ENCODE results near the gene TADA2B.

Gene TADA2B

DNA sequence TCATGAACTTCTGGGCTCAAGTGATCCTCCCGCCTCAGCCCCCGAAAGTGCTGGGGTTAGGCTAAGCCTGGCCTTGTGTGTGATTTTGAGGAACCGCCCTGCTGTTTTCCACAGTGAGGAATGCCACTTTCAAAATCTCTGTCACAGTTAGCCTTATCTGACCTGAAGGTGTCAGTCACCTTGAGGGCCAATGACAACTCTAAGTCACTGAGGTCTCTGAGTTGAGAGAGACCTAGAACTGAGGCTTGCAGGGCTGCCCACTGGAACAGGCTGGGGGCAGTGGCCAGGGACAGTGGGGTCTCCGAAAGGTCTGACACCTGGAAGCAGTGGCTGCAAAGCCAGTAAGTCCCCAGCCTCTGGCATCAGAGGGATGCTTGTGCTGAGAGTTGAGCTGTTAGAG is 6.1 kb downstream of the TADA2B start:
- no peak overlapping the region for H2BK120ac ChIP-seq (ENCODE audit: low read depth, low read length)
- H3K56ac ChIP-seq (ENCODE audit: low read length): no peak overlapping the region
- no peaks in the 10 kb centered on the region for H3K27me3 ChIP-seq (ENCODE audit: insufficient read depth, low read length, poor library complexity)
- no peak overlapping the region for H3K4me3 ChIP-seq (ENCODE audit: low read length)
- no peak overlapping the region for H2BK5ac ChIP-seq (ENCODE audit: low read length)
- H4K8ac ChIP-seq (ENCODE audit: low read depth, low read length): no peak overlapping the region
- H2AK5ac ChIP-seq (ENCODE audit: low read length): no peak overlapping the region
- no peak overlapping the region for H3K27ac ChIP-seq (ENCODE audit: low read depth, low read length)
- no peak overlapping the region for H3K23ac ChIP-seq (ENCODE audit: low read length)
- no peak for DNase-seq
- WGBS (ENCODE audit: extremely low coverage, insufficient coverage, low lambda C conversion rate): no CpG with 5 or more reads among the region's 4 CpGs
- peaks cover 40% of the 10 kb centered on the region for H3K79me1 ChIP-seq (ENCODE audit: low read length)
- H3K4me2 ChIP-seq (ENCODE audit: low read length): no peak overlapping the region
- H3K4me1 ChIP-seq (ENCODE audit: control insufficient read depth, low read depth, low read length): peaks cover under 1% of the 10 kb centered on the region
- H3K79me2 ChIP-seq (ENCODE audit: control insufficient read depth, insufficient read depth, low read length): peaks cover 28% of the 10 kb centered on the region
- no peak overlapping the region for H3K9ac ChIP-seq (ENCODE audit: low read length)
- H3K36me3 ChIP-seq (ENCODE audit: control insufficient read depth, insufficient read depth, low read length): peaks cover under 1% of the 10 kb centered on the region
- no peak overlapping the region for H3K18ac ChIP-seq (ENCODE audit: low read length)
- H2BK15ac ChIP-seq (replicated peaks; ENCODE audit: low read depth): no peak overlapping the region
- no peak overlapping the region for H4K5ac ChIP-seq (ENCODE audit: low read length)
- H3K4ac ChIP-seq (ENCODE audit: low read depth, low read length): no peak overlapping the region

GRCh38 chr4:7049739-7050138 is 6.6 kb downstream of the TADA2B start:
- no CpG with 5 or more reads among the region's 11 CpGs for WGBS (ENCODE audit: extremely low coverage, insufficient coverage, low lambda C conversion rate)
- H3K27ac ChIP-seq (ENCODE audit: low read depth, low read length): no peak overlapping the region
- H4K8ac ChIP-seq (ENCODE audit: low read depth, low read length): no peak overlapping the region
- peaks cover 37% of the 10 kb centered on the region for H3K79me1 ChIP-seq (ENCODE audit: low read length)
- H3K36me3 ChIP-seq (ENCODE audit: control insufficient read depth, insufficient read depth, low read length): peaks cover 1% of the 10 kb centered on the region
- no peak overlapping the region for H3K4me3 ChIP-seq (ENCODE audit: low read length)
- no peak overlapping the region for H2BK15ac ChIP-seq (replicated peaks; ENCODE audit: low read depth)
- H3K79me2 ChIP-seq (ENCODE audit: control insufficient read depth, insufficient read depth, low read length): peaks cover 26% of the 10 kb centered on the region
- no peak overlapping the region for H3K18ac ChIP-seq (ENCODE audit: low read length)
- peak; percentile 22 for DNase-seq
- H3K4me1 ChIP-seq (ENCODE audit: control insufficient read depth, low read depth, low read length): no peaks in the 10 kb centered on the region
- no peak overlapping the region for H3K9ac ChIP-seq (ENCODE audit: low read length)
- H2BK5ac ChIP-seq (ENCODE audit: low read length): no peak overlapping the region
- H3K23ac ChIP-seq (ENCODE audit: low read length): no peak overlapping the region
- no peak overlapping the region for H2AK5ac ChIP-seq (ENCODE audit: low read length)
- H4K5ac ChIP-seq (ENCODE audit: low read length): no peak overlapping the region
- H3K27me3 ChIP-seq (ENCODE audit: insufficient read depth, low read length, poor library complexity): no peaks in the 10 kb centered on the region
- no peak overlapping the region for H3K4me2 ChIP-seq (ENCODE audit: low read length)
- H3K56ac ChIP-seq (ENCODE audit: low read length): no peak overlapping the region
- H2BK120ac ChIP-seq (ENCODE audit: low read depth, low read length): no peak overlapping the region
- H3K4ac ChIP-seq (ENCODE audit: low read depth, low read length): no peak overlapping the region

- no peak overlapping the region for H4K8ac ChIP-seq (ENCODE audit: low read depth, low read length)
- no peaks in the 10 kb centered on the region for H3K27me3 ChIP-seq (ENCODE audit: insufficient read depth, low read length, poor library complexity)
- no peak overlapping the region for H3K9ac ChIP-seq (ENCODE audit: low read length)
- no peak overlapping the region for H3K4me3 ChIP-seq (ENCODE audit: low read length)
- peaks cover 19% of the 10 kb centered on the region for H3K79me2 ChIP-seq (ENCODE audit: control insufficient read depth, insufficient read depth, low read length)
- H2BK15ac ChIP-seq (replicated peaks; ENCODE audit: low read depth): no peak overlapping the region
- no peak overlapping the region for H3K18ac ChIP-seq (ENCODE audit: low read length)
- H3K4ac ChIP-seq (ENCODE audit: low read depth, low read length): no peak overlapping the region
- no peak overlapping the region for H3K4me2 ChIP-seq (ENCODE audit: low read length)
- no CpG with 5 or more reads among the region's 36 CpGs for WGBS (ENCODE audit: extremely low coverage, insufficient coverage, low lambda C conversion rate)
- H2BK5ac ChIP-seq (ENCODE audit: low read length): no peak overlapping the region
- no peak overlapping the region for H3K27ac ChIP-seq (ENCODE audit: low read depth, low read length)
- H2AK5ac ChIP-seq (ENCODE audit: low read length): no peak overlapping the region
- H3K36me3 ChIP-seq (ENCODE audit: control insufficient read depth, insufficient read depth, low read length): peaks cover 1% of the 10 kb centered on the region
- no peak overlapping the region for H4K5ac ChIP-seq (ENCODE audit: low read length)
- DNase-seq: no peak
- H3K56ac ChIP-seq (ENCODE audit: low read length): no peak overlapping the region
- no peaks in the 10 kb centered on the region for H3K4me1 ChIP-seq (ENCODE audit: control insufficient read depth, low read depth, low read length)
- H2BK120ac ChIP-seq (ENCODE audit: low read depth, low read length): no peak overlapping the region
- H3K23ac ChIP-seq (ENCODE audit: low read length): no peak overlapping the region
- H3K79me1 ChIP-seq (ENCODE audit: low read length): peaks cover 29% of the 10 kb centered on the region
Measured at GRCh38 chr4:7050481-7051143, 7.4 kb downstream of the TADA2B start.

GRCh38 chr4:7051144-7051495 is 7.9 kb downstream of the TADA2B start:
- DNase-seq: no peak
- Histone ChIP-seq H3K9ac (ENCODE audit: low read length) (no peak overlapping the region), H4K8ac (ENCODE audit: low read depth, low read length) (no peak overlapping the region), H3K27me3 (ENCODE audit: insufficient read depth, low read length, poor library complexity) (no peaks in the 10 kb centered on the region), H2BK5ac (ENCODE audit: low read length) (no peak overlapping the region), H3K4me3 (ENCODE audit: low read length) (no peak overlapping the region), H2BK120ac (ENCODE audit: low read depth, low read length) (no peak overlapping the region), H3K36me3 (ENCODE audit: control insufficient read depth, insufficient read depth, low read length) (peaks cover 1% of the 10 kb centered on the region), H3K79me2 (ENCODE audit: control insufficient read depth, insufficient read depth, low read length) (peaks cover 15% of the 10 kb centered on the region), H3K4me1 (ENCODE audit: control insufficient read depth, low read depth, low read length) (no peaks in the 10 kb centered on the region), H2BK15ac (replicated peaks; ENCODE audit: low read depth) (no peak overlapping the region), H3K4ac (ENCODE audit: low read depth, low read length) (no peak overlapping the region), H3K23ac (ENCODE audit: low read length) (no peak overlapping the region), H4K5ac (ENCODE audit: low read length) (no peak overlapping the region), H3K18ac (ENCODE audit: low read length) (no peak overlapping the region), H3K27ac (ENCODE audit: low read depth, low read length) (no peak overlapping the region), H3K4me2 (ENCODE audit: low read length) (no peak overlapping the region), H3K56ac (ENCODE audit: low read length) (no peak overlapping the region), H2AK5ac (ENCODE audit: low read length) (no peak overlapping the region), H3K79me1 (ENCODE audit: low read length) (peaks cover 26% of the 10 kb centered on the region)
- no CpG with 5 or more reads among the region's 12 CpGs for WGBS (ENCODE audit: extremely low coverage, insufficient coverage, low lambda C conversion rate)

DNA sequence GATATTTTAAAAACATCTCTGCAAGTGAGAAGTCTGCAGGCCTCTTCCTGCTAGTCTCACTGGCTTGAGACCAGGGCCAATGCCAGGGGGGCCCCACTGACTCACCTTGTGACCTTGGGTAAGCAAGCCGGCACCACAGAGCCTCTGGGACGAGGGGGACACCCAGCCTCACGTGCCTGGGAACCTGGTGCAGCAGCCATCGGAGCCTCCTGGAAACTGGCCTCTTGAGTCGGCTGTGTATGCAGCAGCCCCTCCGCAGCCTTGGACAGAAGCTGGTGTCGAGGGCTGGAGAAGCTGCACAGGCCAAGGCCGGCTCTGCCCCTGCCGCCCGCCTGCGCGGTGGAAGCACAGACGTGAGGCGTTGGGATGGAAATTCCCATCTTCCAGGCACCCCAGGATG is 8.7 kb downstream of the TADA2B start:
- H2BK5ac ChIP-seq (ENCODE audit: low read length): no peak overlapping the region
- no peak overlapping the region for H3K4me2 ChIP-seq (ENCODE audit: low read length)
- no peak overlapping the region for H3K4me3 ChIP-seq (ENCODE audit: low read length)
- peaks cover 22% of the 10 kb centered on the region for H3K79me1 ChIP-seq (ENCODE audit: low read length)
- no peaks in the 10 kb centered on the region for H3K4me1 ChIP-seq (ENCODE audit: control insufficient read depth, low read depth, low read length)
- H3K79me2 ChIP-seq (ENCODE audit: control insufficient read depth, insufficient read depth, low read length): peaks cover 8% of the 10 kb centered on the region
- no peak overlapping the region for H2BK15ac ChIP-seq (replicated peaks; ENCODE audit: low read depth)
- no peak overlapping the region for H3K4ac ChIP-seq (ENCODE audit: low read depth, low read length)
- no peak overlapping the region for H3K9ac ChIP-seq (ENCODE audit: low read length)
- no peak overlapping the region for H4K5ac ChIP-seq (ENCODE audit: low read length)
- no peaks in the 10 kb centered on the region for H3K27me3 ChIP-seq (ENCODE audit: insufficient read depth, low read length, poor library complexity)
- no peak overlapping the region for H2AK5ac ChIP-seq (ENCODE audit: low read length)
- H3K27ac ChIP-seq (ENCODE audit: low read depth, low read length): no peak overlapping the region
- WGBS (ENCODE audit: extremely low coverage, insufficient coverage, low lambda C conversion rate): no CpG with 5 or more reads among the region's 14 CpGs
- no peak overlapping the region for H3K56ac ChIP-seq (ENCODE audit: low read length)
- no peak for DNase-seq
- no peak overlapping the region for H2BK120ac ChIP-seq (ENCODE audit: low read depth, low read length)
- H3K18ac ChIP-seq (ENCODE audit: low read length): no peak overlapping the region
- H3K23ac ChIP-seq (ENCODE audit: low read length): no peak overlapping the region
- no peak overlapping the region for H4K8ac ChIP-seq (ENCODE audit: low read depth, low read length)
- peaks cover 1% of the 10 kb centered on the region for H3K36me3 ChIP-seq (ENCODE audit: control insufficient read depth, insufficient read depth, low read length)

- Histone ChIP-seq H2BK120ac (ENCODE audit: low read depth, low read length) (no peak overlapping the region), H3K36me3 (ENCODE audit: control insufficient read depth, insufficient read depth, low read length) (peaks cover 1% of the 10 kb centered on the region), H3K27ac (ENCODE audit: low read depth, low read length) (no peak overlapping the region)
Measured at GRCh38 chr4:7052313-7052712, 9.1 kb downstream of the TADA2B start.

More at GRCh38 chr4:7052313-7052712, 9.1 kb downstream of the TADA2B start:
- H3K4me1 ChIP-seq (ENCODE audit: control insufficient read depth, low read depth, low read length): no peaks in the 10 kb centered on the region
- H4K8ac ChIP-seq (ENCODE audit: low read depth, low read length): no peak overlapping the region
- WGBS (ENCODE audit: extremely low coverage, insufficient coverage, low lambda C conversion rate): no CpG with 5 or more reads among the region's 14 CpGs
- H3K79me2 ChIP-seq (ENCODE audit: control insufficient read depth, insufficient read depth, low read length): peaks cover 6% of the 10 kb centered on the region
- no peak overlapping the region for H3K4me2 ChIP-seq (ENCODE audit: low read length)
- no peak overlapping the region for H2AK5ac ChIP-seq (ENCODE audit: low read length)
- H3K56ac ChIP-seq (ENCODE audit: low read length): no peak overlapping the region
- H3K79me1 ChIP-seq (ENCODE audit: low read length): peaks cover 18% of the 10 kb centered on the region
- no peaks in the 10 kb centered on the region for H3K27me3 ChIP-seq (ENCODE audit: insufficient read depth, low read length, poor library complexity)
- no peak overlapping the region for H4K5ac ChIP-seq (ENCODE audit: low read length)
- no peak overlapping the region for H3K23ac ChIP-seq (ENCODE audit: low read length)
- H3K18ac ChIP-seq (ENCODE audit: low read length): no peak overlapping the region
- H2BK15ac ChIP-seq (replicated peaks; ENCODE audit: low read depth): no peak overlapping the region
- DNase-seq: no peak
- H3K4me3 ChIP-seq (ENCODE audit: low read length): no peak overlapping the region
- H3K4ac ChIP-seq (ENCODE audit: low read depth, low read length): no peak overlapping the region
- no peak overlapping the region for H3K9ac ChIP-seq (ENCODE audit: low read length)
- H2BK5ac ChIP-seq (ENCODE audit: low read length): no peak overlapping the region
